Fibroblast of villous mesenchyme (primary cell): Measurements from ENCODE around the gene WDR44. TPM values are rescaled to one million over a fixed set of nuclear protein-coding genes. Genes with fewer than 3 reads are reported as not detected.
"Not testable (repeated sequence)": the region's sequence is repeated elsewhere in the genome, so short reads cannot be mapped to it uniquely, and the experiment has no call there.

ENCODE experiments used
- DNase-seq: peaks from one replicate; pipeline ENCODE4 v3.0.0-alpha.2; 2010; ENCODE audit warnings: low read depth
- H3K4me3 ChIP-seq: 2 replicates; pipeline ENCODE4 v1.5.1; 2011; ENCODE audit warnings: low read depth, mild to moderate bottlenecking, low read length
- CTCF ChIP-seq: IDR thresholded peaks from 2 replicates; pipeline ENCODE4 v1.5.1; 2012; ENCODE audit warnings: low read depth, mild to moderate bottlenecking, low read length; ENCODE audit not compliant: insufficient read depth
- total RNA-seq: library from RNA; depleted of rRNA; stranded (reverse); fragments of >200 nt; gene quantifications from 2 replicates; pipeline ENCODE4 v1.2.3, GENCODE V29; 2012

The WDR44 gene
- total RNA-seq = 21.9 and 28.9 TPM in 2 replicates

GRCh38 chrX:118345464-118346257 lies at the start of gene WDR44:
Gene WDR44, plus strand, starts transcription at chrX:118346106. Its CDS starts 398 bp downstream, at chrX:118346504.
- DNase-seq = peak; percentile 95
- peak within 1 kb of the TSS; percentile 84 for H3K4me3 ChIP-seq
- no peak for TF ChIP-seq CTCF

- H3K4me3 ChIP-seq = not testable (repeated sequence)
Observed at GRCh38 chrX:118305827-118306226, 40.1 kb upstream of the WDR44 start.

GRCh38 chrX:118315529-118315928 lies 30.4 kb upstream of the WDR44 start:
- H3K4me3 ChIP-seq = no peak overlapping the region
- no peak for DNase-seq
- TF ChIP-seq CTCF = no peak

More at GRCh38 chrX:118305827-118306226, 40.1 kb upstream of the WDR44 start:
- DNase-seq = not testable (repeated sequence)

GRCh38 chrX:118324588-118324987 lies 21.3 kb upstream of the WDR44 start:
- TF ChIP-seq CTCF = no peak
- no peak for DNase-seq
- no peak overlapping the region for H3K4me3 ChIP-seq

- peak; percentile 32 for TF ChIP-seq CTCF
- peak; percentile 3 for DNase-seq
- no peak overlapping the region for H3K4me3 ChIP-seq
Observed at GRCh38 chrX:118325453-118325852, 20.5 kb upstream of the WDR44 start.

GRCh38 chrX:118329175-118329574 lies 16.7 kb upstream of the WDR44 start:
- H3K4me3 ChIP-seq = no peak overlapping the region
- DNase-seq = no peak
- TF ChIP-seq CTCF = no peak

GRCh38 chrX:118337687-118338086 lies 8.2 kb upstream of the WDR44 start:
- no peak for TF ChIP-seq CTCF
- no peak overlapping the region for H3K4me3 ChIP-seq
- no peak for DNase-seq
